GM18507 (cell line): ENCODE measurements around the gene BAD.

Experiments
- DNase-seq: peaks from one replicate; pipeline ENCODE4 v3.0.0; 2011; ENCODE audit warnings: low read depth; ENCODE audit not compliant: insufficient read length; ENCODE audit errors: extremely low spot score
- FAIRE-seq: peaks from 2 replicates; lab custom pipeline; 2011; peaks lifted over from hg19 to GRCh38; lab: Jason Lieb, UNC

Gene BAD

GRCh38 chr11:64263021-64263946 lies 21.2 kb downstream of the BAD start:
- no peak for DNase-seq
- FAIRE-seq: no peak

- DNase-seq (no peak), FAIRE-seq (no peak)
These were observed 22.0 kb downstream of the BAD start for GRCh38 chr11:64262271-64263002.

GRCh38 chr11:64261556-64262080 lies 22.8 kb downstream of the BAD start:
- no peak for FAIRE-seq
- DNase-seq: no peak

GRCh38 chr11:64260147-64260708 lies 24.2 kb downstream of the BAD start:
- no peak for DNase-seq
- FAIRE-seq: no peak

GRCh38 chr11:64259533-64260067 lies 24.9 kb downstream of the BAD start:
- no peak for DNase-seq
- FAIRE-seq: peak; percentile 62

GRCh38 chr11:64258946-64259532 lies 25.4 kb downstream of the BAD start:
- DNase-seq (no peak), FAIRE-seq (no peak)

DNA sequence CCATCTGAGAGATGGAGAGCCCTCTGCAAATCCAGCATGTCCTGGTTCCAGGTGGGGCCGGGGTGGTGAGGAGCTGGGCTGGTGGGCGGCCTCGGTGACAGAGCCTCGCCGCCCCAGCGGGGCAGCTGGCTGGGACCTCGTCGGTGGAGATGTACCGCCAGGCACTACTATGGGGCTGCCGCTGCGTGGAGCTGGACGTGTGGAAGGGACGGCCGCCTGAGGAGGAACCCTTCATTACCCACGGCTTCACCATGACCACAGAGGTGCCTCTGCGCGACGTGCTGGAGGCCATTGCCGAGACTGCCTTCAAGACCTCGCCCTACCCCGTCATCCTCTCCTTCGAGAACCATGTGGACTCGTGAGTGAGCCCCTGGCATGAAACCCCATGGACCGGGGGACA lies 26.1 kb downstream of the BAD start:
- no peak for DNase-seq
- no peak for FAIRE-seq

- DNase-seq (no peak), FAIRE-seq (no peak)
These were observed 28.2 kb downstream of the BAD start for GRCh38 chr11:64256300-64256699.

GRCh38 chr11:64255135-64256128 lies 29.0 kb downstream of the BAD start:
- no peak for FAIRE-seq
- DNase-seq: no peak

DNA sequence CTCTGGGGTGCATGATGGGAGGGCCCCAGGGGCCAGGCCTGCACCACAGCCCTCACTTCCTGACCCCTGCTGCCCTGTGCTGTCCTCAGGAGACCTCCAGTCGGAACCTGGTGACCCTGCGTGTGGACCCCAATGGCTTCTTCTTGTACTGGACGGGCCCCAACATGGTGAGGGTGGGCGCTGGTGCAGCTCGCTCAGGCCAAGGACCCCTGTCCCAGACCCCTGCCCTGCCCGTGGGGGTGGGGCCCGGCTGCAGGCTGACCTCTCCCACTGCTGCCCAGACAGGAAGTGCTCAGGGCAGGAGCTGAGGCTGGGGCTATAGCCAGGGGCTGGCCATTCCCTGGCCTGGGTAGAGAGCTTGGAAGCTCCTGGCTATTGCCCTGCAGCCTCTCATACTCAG lies 30.1 kb downstream of the BAD start:
- no peak for FAIRE-seq
- no peak for DNase-seq

DNA sequence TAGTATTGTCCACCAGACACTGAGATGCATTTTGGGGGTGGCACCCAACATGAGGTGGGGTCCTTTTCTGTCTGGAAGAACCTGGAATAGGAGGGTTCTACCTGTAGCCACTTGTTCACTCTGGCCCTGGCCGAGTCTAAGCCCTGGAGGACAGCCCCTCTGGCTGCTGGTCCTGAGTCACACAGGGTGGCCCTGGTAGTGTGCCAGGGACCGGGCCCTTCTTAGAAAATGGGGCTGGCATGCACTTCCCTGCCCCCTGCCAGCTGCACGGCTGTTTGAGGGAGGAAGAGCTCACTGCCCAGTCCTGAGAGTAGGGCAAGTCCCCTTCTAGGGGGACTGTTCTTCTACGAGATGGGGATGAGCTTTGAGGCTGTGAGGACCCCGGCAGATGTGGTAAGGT lies 31.0 kb downstream of the BAD start:
- DNase-seq (no peak), FAIRE-seq (no peak)

DNA sequence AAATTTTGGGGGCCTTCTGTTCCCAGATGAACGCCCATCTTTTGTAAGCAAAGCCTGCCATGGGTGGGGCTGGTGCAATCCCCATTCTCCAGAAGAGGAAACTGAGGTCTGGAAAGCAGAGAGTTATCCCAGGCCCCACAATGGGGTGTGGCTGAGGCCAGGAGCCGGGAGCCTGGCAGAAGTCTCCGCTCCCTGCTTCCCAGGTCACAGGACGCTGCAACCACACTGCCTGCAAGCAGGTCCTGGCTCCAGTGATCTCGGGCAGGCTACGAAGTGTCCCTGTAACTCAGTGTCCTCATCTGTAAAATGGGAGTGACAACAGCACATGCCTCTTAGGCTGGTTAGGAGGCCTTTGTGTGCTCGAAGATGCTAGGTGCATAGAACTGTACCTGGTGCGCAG lies 31.4 kb downstream of the BAD start:
- FAIRE-seq: no peak
- no peak for DNase-seq

- FAIRE-seq: no peak
- no peak for DNase-seq
These were observed 32.2 kb downstream of the BAD start for GRCh38 chr11:64252003-64252872.

DNA sequence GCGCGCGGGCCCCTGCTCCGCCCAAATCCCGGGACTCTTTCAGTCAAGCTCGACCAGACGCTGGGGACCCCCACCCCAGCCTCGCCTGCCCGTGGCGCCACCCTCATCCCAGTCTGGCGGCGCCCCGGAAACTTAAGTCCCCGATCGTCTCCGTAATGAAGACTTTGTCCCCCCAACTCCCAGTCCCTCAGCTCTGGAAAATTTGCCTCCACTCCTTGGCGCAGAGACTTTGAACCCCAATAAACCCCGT lies 32.8 kb downstream of the BAD start:
- DNase-seq (no peak), FAIRE-seq (no peak)

- FAIRE-seq (no peak), DNase-seq (peak; percentile 82)
These were observed 33.3 kb downstream of the BAD start, which contains the start of gene PLCB3 for GRCh38 chr11:64251016-64251752. TSS of gene PLCB3 (plus strand) at chr11:64251530. CDS start at chr11:64251650, 120 bp downstream.

DNA sequence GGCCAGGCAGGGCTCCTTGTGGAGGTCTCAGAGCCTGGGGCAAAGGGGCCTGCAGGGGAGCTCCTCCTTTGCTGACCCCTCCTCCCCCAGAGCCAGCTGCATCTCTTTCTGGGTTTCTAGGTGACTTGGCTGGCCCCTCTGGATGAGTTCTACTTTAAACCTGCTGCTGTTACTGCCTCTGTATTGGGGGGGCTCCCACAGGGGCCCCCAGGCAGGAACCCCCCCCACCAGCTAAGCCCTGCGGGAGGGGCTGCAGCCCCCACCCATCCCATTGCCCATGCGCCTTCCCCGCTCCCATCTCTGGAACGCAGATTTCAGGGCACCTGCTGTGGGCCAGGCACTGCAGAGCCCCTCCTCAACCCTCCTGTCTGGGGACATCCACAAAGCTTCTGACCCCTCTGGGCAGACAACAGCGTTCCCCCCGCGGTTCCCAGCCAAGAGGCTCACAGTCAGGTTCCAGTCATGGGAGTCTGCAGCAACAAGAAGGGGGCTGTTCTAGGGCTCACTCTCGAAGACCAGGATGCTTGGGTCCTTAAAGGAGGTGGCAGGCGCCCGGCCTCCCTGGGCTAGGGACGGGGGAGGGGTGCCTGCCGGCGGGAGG lies 34.0 kb downstream of the BAD start:
- no peak for FAIRE-seq

More for the DNA sequence above, 34.0 kb downstream of the BAD start:
- DNase-seq: no peak
